ENCODE measurements around the gene POLDIP2.

DNA sequence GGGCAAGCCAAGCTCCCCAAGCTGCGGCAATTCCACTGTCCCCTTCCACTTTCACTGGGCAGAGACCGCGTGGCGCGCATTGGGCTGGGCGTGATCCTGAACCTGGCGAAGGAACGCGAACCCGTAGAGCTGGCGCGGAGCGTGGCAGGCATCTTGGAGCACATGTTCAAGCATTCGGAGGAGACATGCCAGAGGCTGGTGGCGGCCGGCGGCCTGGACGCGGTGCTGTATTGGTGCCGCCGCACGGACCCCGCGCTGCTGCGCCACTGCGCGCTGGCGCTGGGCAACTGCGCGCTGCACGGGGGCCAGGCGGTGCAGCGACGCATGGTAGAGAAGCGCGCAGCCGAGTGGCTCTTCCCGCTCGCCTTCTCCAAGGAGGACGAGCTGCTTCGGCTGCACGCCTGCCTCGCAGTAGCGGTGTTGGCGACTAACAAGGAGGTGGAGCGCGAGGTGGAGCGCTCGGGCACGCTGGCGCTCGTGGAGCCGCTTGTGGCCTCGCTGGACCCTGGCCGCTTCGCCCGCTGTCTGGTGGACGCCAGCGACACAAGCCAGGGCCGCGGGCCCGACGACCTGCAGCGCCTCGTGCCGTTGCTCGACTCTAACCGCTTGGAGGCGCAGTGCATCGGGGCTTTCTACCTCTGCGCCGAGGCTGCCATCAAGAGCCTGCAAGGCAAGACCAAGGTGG is 24.0 kb upstream of the POLDIP2 start:
- TF ChIP-seq, protein P1, sequence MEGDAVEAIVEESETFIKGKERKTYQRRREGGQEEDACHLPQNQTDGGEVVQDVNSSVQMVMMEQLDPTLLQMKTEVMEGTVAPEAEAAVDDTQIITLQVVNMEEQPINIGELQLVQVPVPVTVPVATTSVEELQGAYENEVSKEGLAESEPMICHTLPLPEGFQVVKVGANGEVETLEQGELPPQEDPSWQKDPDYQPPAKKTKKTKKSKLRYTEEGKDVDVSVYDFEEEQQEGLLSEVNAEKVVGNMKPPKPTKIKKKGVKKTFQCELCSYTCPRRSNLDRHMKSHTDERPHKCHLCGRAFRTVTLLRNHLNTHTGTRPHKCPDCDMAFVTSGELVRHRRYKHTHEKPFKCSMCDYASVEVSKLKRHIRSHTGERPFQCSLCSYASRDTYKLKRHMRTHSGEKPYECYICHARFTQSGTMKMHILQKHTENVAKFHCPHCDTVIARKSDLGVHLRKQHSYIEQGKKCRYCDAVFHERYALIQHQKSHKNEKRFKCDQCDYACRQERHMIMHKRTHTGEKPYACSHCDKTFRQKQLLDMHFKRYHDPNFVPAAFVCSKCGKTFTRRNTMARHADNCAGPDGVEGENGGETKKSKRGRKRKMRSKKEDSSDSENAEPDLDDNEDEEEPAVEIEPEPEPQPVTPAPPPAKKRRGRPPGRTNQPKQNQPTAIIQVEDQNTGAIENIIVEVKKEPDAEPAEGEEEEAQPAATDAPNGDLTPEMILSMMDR (IDR thresholded peaks at IDR 0.05), result no peak
- no peak for TF ChIP-seq CHD2 (IDR thresholded peaks at IDR 0.05; ENCODE audit: low read length, partially characterized antibody)
- TF ChIP-seq TEAD4 (IDR thresholded peaks at IDR 0.05; ENCODE audit: borderline replicate concordance, insufficient read depth), result no peak
- TF ChIP-seq, protein P2, sequence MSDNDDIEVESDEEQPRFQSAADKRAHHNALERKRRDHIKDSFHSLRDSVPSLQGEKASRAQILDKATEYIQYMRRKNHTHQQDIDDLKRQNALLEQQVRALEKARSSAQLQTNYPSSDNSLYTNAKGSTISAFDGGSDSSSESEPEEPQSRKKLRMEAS (IDR thresholded peaks at IDR 0.05; ENCODE audit: low read depth), result no peak
- TF ChIP-seq POLR2AphosphoS5 (IDR thresholded peaks at IDR 0.05; ENCODE audit: low read depth, low read length), result no peak
- TF ChIP-seq EP300 (IDR thresholded peaks at IDR 0.05; ENCODE audit: borderline replicate concordance in 1 of 2, low read depth in 1 of 2, low read length in 1 of 2), result no peak
- TF ChIP-seq MXI1 (IDR thresholded peaks at IDR 0.05; ENCODE audit: low read depth, low read length), result no peak
- no peak for TF ChIP-seq EZH2phosphoT487 (IDR thresholded peaks at IDR 0.05; ENCODE audit: borderline replicate concordance, low read depth)
- no peak for TF ChIP-seq TAF1 (IDR thresholded peaks at IDR 0.05; ENCODE audit: borderline replicate concordance, low read depth, low read length)

Measured in SK-N-SH (cell line).